SK-N-SH (cell line): ENCODE data around the gene CDC73. TPM values are rescaled to one million over a fixed set of nuclear protein-coding genes. Genes with fewer than 3 reads are reported as not detected.
A peak's percentile ranks its signal among the peaks of the same experiment; 100 is the strongest.

Experiments
- CTCF ChIA-PET: fragments of 300-600, 350-600 bp; formaldehyde crosslinking; extraction: SDS; loops from one replicate; lab custom pipeline; 2021; lab: Yijun Ruan, JAX
- POLR2A ChIA-PET: fragments of 350-600 bp; sonication (Branson Sonifier 250); formaldehyde crosslinking; extraction: SDS; loops from one replicate; lab custom pipeline; 2020; ENCODE audit warnings: antibody characterized with exemption, inconsistent platforms; lab: Yijun Ruan, JAX
- DNase-seq: peaks from one replicate; pipeline ENCODE4 v3.0.0; 2012
- H2AFZ ChIP-seq: fragments of 200-600 bp; sonication (generic); 2 replicates; pipeline ENCODE4 v1.8.1; 2016; ENCODE audit warnings: antibody characterized with exemption, mild to moderate bottlenecking, low read depth
- H3F3A ChIP-seq: fragments of 200-600 bp; sonication (generic); replicated peaks from 2 replicates; pipeline ENCODE3; 2016; ENCODE audit warnings: antibody characterized with exemption, mild to moderate bottlenecking; ENCODE audit not compliant: insufficient read depth
- H3K27ac ChIP-seq, 2 experiments: fragments of 200-500 bp in 1 of 2; fragments of 200-600 bp in 1 of 2; sonication (Bioruptor generic) in 1 of 2; sonication (generic), shearing (Covaris generic) in 1 of 2; 2 replicates each; pipeline versions ENCODE4 v1.5.1 to v1.6.1; 2014 to 2016; ENCODE audit warnings: low read depth in 2 of 2, inconsistent platforms in 1 of 2, low read length in 1 of 2, mild to moderate bottlenecking in 1 of 2, mixed read lengths in 1 of 2
- H3K27me3 ChIP-seq: fragments of 200-600 bp; sonication (generic), shearing (Covaris generic); 2 replicates; pipeline ENCODE4 v1.6.1; 2016; ENCODE audit warnings: mixed run types; ENCODE audit not compliant: insufficient read depth
- H3K36me3 ChIP-seq, 2 experiments: fragments of 200-500 bp in 1 of 2; fragments of 200-600 bp in 1 of 2; sonication (Bioruptor generic) in 1 of 2; sonication (generic) in 1 of 2; replicated peaks in 1 of 2; 2 replicates each; pipeline versions ENCODE3 to v1.5.1; 2014 to 2016; ENCODE audit warnings: low read length in 1 of 2, mild to moderate bottlenecking in 1 of 2; ENCODE audit not compliant: insufficient read depth in 2 of 2, control insufficient read depth in 1 of 2
- H3K4me1 ChIP-seq, 2 experiments: fragments of 200-500 bp in 1 of 2; fragments of 200-600 bp in 1 of 2; sonication (Bioruptor generic) in 1 of 2; sonication (generic), shearing (Covaris generic) in 1 of 2; 2 replicates each; pipeline versions ENCODE4 v1.5.1 to v1.6.1; 2014 to 2016; ENCODE audit warnings: low read depth in 1 of 2, low read length in 1 of 2, mixed run types in 1 of 2; ENCODE audit not compliant: insufficient read depth in 2 of 2, control insufficient read depth in 1 of 2
- H3K4me2 ChIP-seq: fragments of 200-600 bp; sonication (generic), shearing (Covaris generic); 2 replicates; pipeline ENCODE4 v1.6.1; 2017; ENCODE audit warnings: mixed run types
- H3K4me3 ChIP-seq, 2 experiments: fragments of 200-500 bp in 1 of 2; fragments of 200-600 bp in 1 of 2; sonication (Bioruptor generic) in 1 of 2; sonication (generic), shearing (Covaris generic) in 1 of 2; 2 replicates each; pipeline versions ENCODE4 v1.5.1 to v1.8.1; 2014 to 2016; ENCODE audit warnings: low read depth in 2 of 2, inconsistent platforms in 1 of 2, low read length in 1 of 2, mild to moderate bottlenecking in 1 of 2, mixed read lengths in 1 of 2, moderate library complexity in 1 of 2
- H3K79me2 ChIP-seq: fragments of 200-600 bp; sonication (generic); 2 replicates; pipeline ENCODE4 v1.8.1; 2017; ENCODE audit warnings: mild to moderate bottlenecking; ENCODE audit not compliant: insufficient read depth
- H3K9ac ChIP-seq: fragments of 200-600 bp; sonication (generic); 2 replicates; pipeline ENCODE4 v1.6.1; 2017; ENCODE audit warnings: mixed run types
- H3K9me2 ChIP-seq: fragments of 200-600 bp; sonication (generic); 2 replicates; pipeline ENCODE4 v1.6.1; 2017; ENCODE audit warnings: mixed run types
- H3K9me3 ChIP-seq: fragments of 200-600 bp; sonication (generic); 2 replicates; pipeline ENCODE4 v1.6.1; 2017; ENCODE audit warnings: mixed run types, mild to moderate bottlenecking, moderate library complexity
- H4K20me1 ChIP-seq: fragments of 200-600 bp; sonication (generic); 2 replicates; pipeline ENCODE4 v1.6.1; 2017; ENCODE audit warnings: mild to moderate bottlenecking, mixed run types; ENCODE audit not compliant: insufficient read depth
- FOXJ3 ChIP-seq: sonication (generic); formaldehyde crosslinking; IDR thresholded peaks from 2 replicates; pipeline ENCODE4 v1.5.1; 2020; ENCODE audit warnings: mild to moderate bottlenecking, missing genetic modification reagents
- GATA2 ChIP-seq: sonication (generic); formaldehyde crosslinking; IDR thresholded peaks from 2 replicates; pipeline ENCODE4 v1.5.0; 2020; ENCODE audit warnings: mild to moderate bottlenecking, missing genetic modification reagents
- NFIC ChIP-seq: IDR thresholded peaks from 2 replicates; pipeline ENCODE4 v1.4.0; 2012; ENCODE audit warnings: borderline replicate concordance
- RAD21 ChIP-seq: IDR thresholded peaks from 2 replicates; pipeline ENCODE4 v1.6.1; 2012; ENCODE audit warnings: mild to moderate bottlenecking, low read length
- WGBS: methylation state at CpG from one replicate; pipeline ENCODE4 v1.1.6; 2017; ENCODE audit warnings: low lambda C conversion rate; 5-methylcytosine and 5-hydroxymethylcytosine counted together
- polyA plus RNA-seq, 3 experiments: library from polyadenylated mRNA; depleted of rRNA; stranded (reverse); fragments of >200 nt; gene quantifications; 2 replicates each; pipeline ENCODE4 v1.2.3, GENCODE V29; 2012
- TF ChIP-seq, protein P1 (sequence below): IDR thresholded peaks from 2 replicates; pipeline ENCODE4 v1.6.1; 2012; ENCODE audit warnings: mild to moderate bottlenecking, low read depth, low read length, moderate library complexity
- TF ChIP-seq, protein P2 (sequence below): fragments of 200-600 bp; sonication (generic); IDR thresholded peaks from 2 replicates; pipeline ENCODE4 v1.6.1; 2017; ENCODE audit warnings: antibody characterized with exemption, mild to moderate bottlenecking, moderate library complexity

Gene CDC73
- polyA plus RNA-seq, 1 of the 3 experiments (the other 2 are of a cell fraction), result 13.4 TPM

DNA sequence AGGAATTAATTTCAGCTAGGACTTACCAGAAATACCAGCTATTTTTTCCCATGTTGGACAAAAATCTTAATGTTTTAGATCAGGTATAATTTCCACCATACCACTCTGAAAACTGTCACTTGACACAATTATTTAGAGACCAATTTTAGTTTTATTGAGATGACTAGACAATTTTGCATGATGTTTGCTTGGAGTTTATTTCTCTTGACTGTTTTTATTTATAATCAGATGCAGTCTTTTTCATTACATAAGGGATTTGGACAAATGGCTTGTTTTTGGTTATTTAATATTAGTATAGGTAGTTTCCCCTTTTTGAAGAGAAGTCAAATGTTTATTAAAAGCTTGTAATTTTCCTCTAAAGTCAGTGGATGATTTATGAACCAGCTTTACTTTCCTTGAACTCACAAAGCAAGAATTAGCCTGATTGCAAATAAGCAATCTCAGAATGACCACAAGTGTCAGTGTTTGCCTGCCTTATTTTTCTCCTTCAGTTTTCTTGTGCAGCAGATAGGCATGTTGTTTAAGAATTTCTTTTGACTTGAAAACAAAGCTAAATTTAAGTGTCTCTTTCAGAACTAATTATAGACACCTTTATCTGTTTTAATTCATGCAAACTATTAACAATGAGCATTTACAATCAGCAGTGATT, 68.4 kb downstream of the CDC73 start:
- no peaks in the 10 kb centered on the region for H3K27me3 ChIP-seq
- POLR2A ChIA-PET, result no interaction called here
- DNase-seq, result no peak
- no peak overlapping the region for H2AFZ ChIP-seq
- no peak overlapping the region for H3K4me3 ChIP-seq
- no peak overlapping the region for H3K9ac ChIP-seq
- H3K4me2 ChIP-seq, result no peak overlapping the region
- H4K20me1 ChIP-seq, result peaks cover 6% of the 10 kb centered on the region; the same call in 1 of the 2 replicates
- peaks cover 71% of the 10 kb centered on the region for H3K79me2 ChIP-seq
- no peak for TF ChIP-seq FOXJ3 (CRISPR knock-in tag)
- TF ChIP-seq, protein P1, sequence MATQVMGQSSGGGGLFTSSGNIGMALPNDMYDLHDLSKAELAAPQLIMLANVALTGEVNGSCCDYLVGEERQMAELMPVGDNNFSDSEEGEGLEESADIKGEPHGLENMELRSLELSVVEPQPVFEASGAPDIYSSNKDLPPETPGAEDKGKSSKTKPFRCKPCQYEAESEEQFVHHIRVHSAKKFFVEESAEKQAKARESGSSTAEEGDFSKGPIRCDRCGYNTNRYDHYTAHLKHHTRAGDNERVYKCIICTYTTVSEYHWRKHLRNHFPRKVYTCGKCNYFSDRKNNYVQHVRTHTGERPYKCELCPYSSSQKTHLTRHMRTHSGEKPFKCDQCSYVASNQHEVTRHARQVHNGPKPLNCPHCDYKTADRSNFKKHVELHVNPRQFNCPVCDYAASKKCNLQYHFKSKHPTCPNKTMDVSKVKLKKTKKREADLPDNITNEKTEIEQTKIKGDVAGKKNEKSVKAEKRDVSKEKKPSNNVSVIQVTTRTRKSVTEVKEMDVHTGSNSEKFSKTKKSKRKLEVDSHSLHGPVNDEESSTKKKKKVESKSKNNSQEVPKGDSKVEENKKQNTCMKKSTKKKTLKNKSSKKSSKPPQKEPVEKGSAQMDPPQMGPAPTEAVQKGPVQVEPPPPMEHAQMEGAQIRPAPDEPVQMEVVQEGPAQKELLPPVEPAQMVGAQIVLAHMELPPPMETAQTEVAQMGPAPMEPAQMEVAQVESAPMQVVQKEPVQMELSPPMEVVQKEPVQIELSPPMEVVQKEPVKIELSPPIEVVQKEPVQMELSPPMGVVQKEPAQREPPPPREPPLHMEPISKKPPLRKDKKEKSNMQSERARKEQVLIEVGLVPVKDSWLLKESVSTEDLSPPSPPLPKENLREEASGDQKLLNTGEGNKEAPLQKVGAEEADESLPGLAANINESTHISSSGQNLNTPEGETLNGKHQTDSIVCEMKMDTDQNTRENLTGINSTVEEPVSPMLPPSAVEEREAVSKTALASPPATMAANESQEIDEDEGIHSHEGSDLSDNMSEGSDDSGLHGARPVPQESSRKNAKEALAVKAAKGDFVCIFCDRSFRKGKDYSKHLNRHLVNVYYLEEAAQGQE, result no peak
- TF ChIP-seq RAD21, result peak; percentile 48
- no peak for TF ChIP-seq NFIC
- TF ChIP-seq, protein P2, sequence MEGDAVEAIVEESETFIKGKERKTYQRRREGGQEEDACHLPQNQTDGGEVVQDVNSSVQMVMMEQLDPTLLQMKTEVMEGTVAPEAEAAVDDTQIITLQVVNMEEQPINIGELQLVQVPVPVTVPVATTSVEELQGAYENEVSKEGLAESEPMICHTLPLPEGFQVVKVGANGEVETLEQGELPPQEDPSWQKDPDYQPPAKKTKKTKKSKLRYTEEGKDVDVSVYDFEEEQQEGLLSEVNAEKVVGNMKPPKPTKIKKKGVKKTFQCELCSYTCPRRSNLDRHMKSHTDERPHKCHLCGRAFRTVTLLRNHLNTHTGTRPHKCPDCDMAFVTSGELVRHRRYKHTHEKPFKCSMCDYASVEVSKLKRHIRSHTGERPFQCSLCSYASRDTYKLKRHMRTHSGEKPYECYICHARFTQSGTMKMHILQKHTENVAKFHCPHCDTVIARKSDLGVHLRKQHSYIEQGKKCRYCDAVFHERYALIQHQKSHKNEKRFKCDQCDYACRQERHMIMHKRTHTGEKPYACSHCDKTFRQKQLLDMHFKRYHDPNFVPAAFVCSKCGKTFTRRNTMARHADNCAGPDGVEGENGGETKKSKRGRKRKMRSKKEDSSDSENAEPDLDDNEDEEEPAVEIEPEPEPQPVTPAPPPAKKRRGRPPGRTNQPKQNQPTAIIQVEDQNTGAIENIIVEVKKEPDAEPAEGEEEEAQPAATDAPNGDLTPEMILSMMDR, result peak; percentile 41
- TF ChIP-seq, all 33 proteins: peak for 2
- Histone ChIP-seq H3K27ac (peak overlapping the region in 1 of 2 experiments; percentile 50; a peak in 2 of 4 replicates), H3K9me2 (no peaks in the 10 kb centered on the region), H3K4me1 (peaks cover 26 to 35% of the 10 kb centered on the region in 2 experiments; a peak in 3 of 4 replicates), H3F3A (peaks cover 7% of the 10 kb centered on the region), H3K36me3 (peaks cover 8% of the 10 kb centered on the region in 2 experiments), H3K9me3 (no peaks in the 10 kb centered on the region)
- CTCF ChIA-PET, result interaction anchor here (0.6 to 2.0 kb wide), 7 partner anchors 12 to 563 kb away, joined by 3 to 5 read pairs (median 3); no protein-coding TSS in a partner anchor

DNA sequence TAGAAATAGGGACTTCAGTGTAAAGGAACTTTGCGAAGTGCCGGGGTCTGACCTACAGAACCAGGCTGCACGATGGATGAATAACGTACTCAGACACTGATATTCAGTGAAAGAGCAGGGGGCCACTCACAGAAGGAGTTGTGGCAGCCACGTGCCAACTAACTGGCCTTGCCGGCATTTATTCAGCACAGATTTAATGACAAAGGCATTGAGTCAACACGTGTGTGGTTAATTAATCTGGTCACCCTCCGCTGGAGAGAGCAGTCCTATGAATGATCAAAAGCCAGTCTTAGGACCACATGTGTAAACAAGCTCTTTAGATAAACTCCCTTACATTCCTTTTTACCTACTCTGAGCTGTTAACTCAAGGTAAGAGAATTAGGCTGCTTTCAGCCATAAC, 70.8 kb downstream of the CDC73 start:
- Histone ChIP-seq H3K4me1 (peaks cover 5 to 14% of the 10 kb centered on the region in 2 experiments; a peak in 3 of 4 replicates), H3K36me3 (peaks cover 8% of the 10 kb centered on the region in 2 experiments), H3K9ac (no peak overlapping the region), H3K4me2 (no peak overlapping the region), H3K27me3 (no peaks in the 10 kb centered on the region), H3K79me2 (peaks cover 81% of the 10 kb centered on the region), H4K20me1 (no peaks in the 10 kb centered on the region), H3K9me3 (no peaks in the 10 kb centered on the region), H2AFZ (no peak overlapping the region), H3K4me3 (no peak overlapping the region), H3K9me2 (no peaks in the 10 kb centered on the region), H3K27ac (no peak overlapping the region), H3F3A (no peaks in the 10 kb centered on the region)
- ChIA-PET POLR2A (no interaction called here), CTCF (no interaction called here)
- DNase-seq, result no peak
- no peak for TF ChIP-seq GATA2
- WGBS, result 95% methylated on average over 8 of the region's 8 CpGs
